ENCODE measurements around the gene SMCHD1.

DNA sequence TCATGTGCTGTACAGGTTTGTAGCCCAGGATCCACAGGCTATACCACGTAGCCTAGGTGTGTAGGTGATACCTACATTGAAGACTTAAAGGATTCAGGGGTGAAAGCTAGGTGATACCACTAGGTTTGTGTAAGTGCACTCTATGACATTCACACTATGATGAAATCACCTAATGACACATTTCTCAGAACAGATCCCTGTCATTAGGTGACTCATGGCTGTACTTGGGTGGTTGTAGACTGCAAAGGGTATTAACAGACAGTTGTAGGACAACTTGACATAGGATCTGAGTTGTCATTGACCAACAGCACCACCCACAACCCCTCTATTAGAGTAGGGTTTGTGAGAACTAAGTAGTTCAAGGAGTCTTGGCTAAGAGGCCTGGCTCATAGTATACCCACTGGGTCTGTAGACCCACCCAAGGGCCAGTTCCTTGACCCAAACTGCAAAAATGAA, 27.7 kb upstream of the SMCHD1 start:
- TF ChIP-seq, protein P1, sequence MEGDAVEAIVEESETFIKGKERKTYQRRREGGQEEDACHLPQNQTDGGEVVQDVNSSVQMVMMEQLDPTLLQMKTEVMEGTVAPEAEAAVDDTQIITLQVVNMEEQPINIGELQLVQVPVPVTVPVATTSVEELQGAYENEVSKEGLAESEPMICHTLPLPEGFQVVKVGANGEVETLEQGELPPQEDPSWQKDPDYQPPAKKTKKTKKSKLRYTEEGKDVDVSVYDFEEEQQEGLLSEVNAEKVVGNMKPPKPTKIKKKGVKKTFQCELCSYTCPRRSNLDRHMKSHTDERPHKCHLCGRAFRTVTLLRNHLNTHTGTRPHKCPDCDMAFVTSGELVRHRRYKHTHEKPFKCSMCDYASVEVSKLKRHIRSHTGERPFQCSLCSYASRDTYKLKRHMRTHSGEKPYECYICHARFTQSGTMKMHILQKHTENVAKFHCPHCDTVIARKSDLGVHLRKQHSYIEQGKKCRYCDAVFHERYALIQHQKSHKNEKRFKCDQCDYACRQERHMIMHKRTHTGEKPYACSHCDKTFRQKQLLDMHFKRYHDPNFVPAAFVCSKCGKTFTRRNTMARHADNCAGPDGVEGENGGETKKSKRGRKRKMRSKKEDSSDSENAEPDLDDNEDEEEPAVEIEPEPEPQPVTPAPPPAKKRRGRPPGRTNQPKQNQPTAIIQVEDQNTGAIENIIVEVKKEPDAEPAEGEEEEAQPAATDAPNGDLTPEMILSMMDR (IDR thresholded peaks at IDR 0.05): peak in 1 of 6 experiments; percentile 15
- TF ChIP-seq POLR2A (IDR thresholded peaks at IDR 0.05): no peak

All from Peyer's patch (tissue), 4 donors.